Hypothalamus (tissue), 51 donors: ENCODE data around the gene CCP110.

Experiments
- DNase-seq, 51 donors: peaks; one replicate each; lab custom pipeline; 2025; lab: John Stamatoyannopoulos, UW

Gene CCP110

DNA sequence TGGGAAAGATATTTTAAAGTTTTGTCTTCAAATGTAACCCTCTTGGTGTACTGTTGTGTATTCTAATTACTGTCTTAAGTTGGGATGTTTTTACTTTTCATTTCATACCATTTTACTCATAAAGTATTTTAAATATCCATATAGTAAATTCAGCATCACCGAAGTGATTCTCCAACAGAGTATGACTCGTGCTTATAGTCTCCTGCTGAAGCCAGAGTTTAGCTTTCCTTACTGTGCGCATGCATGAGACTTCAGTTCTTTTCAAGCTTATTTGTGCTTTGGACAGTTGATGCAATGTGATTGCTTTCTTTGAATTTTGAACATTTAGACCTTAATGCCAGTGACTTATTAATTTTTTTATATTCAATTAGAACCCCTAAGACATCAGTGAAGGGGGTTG, 24.4 kb downstream of the CCP110 start:
- no peak for DNase-seq

DNA sequence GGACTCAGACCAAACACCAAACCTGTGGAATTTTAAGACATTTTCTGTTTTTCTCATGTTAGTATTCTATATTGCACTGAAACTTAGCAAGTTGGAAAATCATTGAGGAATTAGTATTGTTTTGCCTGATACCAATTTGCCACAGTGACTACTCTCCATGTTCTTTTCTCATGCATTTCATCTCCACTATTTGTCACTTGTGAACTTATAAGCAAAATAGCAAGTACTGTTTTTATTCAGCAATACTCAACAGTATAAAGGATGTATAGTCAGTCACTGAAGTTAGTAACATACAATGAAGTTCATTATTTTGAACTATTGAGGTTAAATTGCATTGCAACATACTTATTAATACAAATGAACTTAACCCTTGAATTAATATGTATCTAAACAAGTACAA, 25.9 kb downstream of the CCP110 start:
- DNase-seq = no peak

DNA sequence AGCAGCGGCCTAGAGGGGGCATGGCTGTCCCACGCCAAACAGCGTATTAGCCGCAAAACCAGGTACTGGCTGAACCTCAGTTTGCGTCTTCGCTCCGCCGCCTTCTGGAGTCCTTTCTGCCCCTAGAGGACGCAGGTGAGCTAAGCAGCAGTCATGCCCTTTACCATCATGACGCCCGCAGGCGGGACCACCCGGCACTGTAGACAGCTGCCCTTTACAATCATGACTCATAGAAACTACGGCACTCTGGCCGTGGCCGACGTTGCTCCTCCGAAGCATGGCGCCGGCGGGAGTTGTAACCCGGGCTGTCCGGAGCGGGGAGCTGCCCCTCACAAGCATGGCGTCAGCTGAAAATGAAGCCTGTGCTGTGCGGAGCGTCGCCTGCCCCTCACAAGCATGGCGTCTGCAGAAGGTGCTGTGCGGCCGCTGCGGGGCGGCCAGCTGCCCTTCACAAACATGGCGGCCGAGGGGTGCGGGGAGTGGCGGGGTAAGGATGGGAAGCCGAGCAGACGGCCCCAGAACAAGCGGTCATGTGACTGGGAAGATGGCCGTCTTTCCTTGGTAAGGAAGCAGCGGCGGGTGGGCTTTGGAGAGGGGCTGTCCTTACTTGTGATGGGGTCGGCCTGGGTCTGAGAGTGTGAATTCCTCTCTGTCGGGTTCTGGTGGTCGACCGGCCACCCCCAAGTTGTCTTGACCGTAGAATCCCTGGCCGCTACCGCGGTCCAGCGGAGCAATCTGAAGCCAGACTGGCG, 31.6 kb downstream of the CCP110 start, which contains the start of gene VPS35L:
TSS of gene VPS35L (plus strand) at position 518 of the 752 bp plus-strand sequence. CDS start at position 545, 27 bp downstream.
- DNase-seq = peak; percentile 75 to 100 (median 95)

DNA sequence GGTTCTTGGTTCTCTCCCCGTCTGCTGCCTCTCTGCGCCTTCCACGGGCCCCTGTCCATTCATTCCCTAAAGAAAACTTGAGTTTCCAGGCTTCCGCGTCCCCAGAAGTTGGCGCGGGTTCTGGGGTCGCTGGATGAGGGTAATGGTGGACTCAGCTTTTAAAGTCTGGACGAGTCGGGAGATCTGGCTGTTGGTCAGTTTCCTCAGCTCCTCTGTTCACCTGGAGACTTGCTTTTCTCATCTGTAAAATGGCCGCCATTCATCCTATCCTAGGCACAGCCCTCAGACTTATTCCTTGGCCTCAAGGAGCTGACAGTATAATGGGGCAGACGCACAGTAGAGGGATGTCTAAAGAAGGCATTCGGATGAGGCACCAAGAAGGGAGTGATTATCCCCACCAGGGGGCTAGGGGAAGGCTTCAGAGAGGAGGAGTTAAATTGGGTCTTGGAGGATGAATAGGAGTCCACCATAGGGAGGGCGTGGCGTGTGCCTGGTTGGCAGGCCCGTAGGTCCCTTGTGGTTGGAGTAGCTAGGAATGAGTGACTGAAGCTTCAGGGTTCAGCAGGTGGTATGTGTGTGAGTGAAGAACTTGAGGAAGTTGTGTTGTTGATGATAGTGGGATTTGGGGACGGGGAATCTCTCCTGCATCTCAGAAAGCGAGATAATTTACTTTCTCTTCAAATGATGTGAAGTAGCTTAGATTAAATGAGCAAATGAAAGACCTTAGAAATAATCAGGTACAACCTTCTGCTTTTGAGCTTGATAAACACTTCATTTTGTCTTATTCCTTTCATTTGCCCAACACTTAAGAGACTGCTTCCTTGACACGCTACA, 32.4 kb downstream of the CCP110 start:
- peak in 3 of 51 donors; percentile 55 to 69 (median 62) for DNase-seq

DNA sequence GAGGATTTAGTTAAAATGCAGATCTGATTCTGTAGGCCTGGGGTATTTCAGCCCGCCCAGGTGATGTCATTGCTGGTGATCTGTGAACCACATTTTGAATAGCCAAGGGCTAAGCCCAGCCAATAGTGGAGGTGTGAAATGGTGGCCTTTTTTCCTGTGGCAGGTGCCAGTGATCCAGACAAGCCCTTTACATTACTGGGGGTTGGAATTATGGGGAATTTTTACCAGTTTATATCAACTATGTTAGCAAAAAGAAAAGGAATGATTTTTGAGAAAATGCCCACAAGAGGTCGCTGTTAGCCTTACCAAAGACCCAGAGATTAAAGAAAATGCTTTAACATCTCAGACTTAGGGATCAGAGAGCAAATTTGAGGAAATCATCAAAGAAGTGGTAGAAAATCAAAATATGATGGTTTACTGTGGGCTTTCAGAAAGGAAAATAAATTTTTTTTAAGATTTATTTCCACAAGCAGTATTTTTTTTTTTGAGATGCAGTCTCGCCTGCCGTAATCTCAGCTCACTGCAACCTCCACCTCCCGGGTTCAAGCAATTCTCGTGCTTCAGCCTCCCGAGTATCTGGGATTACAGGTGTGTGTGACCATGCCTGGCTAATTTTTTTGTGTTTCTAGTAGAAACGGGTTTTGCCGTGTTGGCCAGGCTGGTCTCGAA, 35.6 kb downstream of the CCP110 start:
- DNase-seq = peak in 3 of 51 donors; percentile 25 to 68 (median 30)

DNA sequence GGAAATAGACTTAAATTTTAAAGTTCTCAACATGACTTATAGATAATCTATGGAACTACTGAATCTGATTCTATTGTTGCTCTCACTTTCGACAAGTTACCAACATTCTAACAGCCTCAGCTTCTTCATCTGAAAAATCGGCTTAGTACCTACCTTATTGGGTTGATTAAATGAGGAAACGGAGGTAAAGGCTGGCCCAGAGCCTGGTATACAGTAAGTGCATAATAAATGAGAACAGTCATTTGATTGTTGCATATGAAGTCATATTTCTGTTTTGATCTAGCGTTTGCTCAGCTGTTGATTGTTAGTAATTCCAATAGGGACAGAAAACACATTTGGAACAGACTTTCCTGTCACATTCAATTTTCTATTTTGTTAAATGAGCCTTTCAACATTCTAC, 36.3 kb downstream of the CCP110 start:
- no peak for DNase-seq

DNA sequence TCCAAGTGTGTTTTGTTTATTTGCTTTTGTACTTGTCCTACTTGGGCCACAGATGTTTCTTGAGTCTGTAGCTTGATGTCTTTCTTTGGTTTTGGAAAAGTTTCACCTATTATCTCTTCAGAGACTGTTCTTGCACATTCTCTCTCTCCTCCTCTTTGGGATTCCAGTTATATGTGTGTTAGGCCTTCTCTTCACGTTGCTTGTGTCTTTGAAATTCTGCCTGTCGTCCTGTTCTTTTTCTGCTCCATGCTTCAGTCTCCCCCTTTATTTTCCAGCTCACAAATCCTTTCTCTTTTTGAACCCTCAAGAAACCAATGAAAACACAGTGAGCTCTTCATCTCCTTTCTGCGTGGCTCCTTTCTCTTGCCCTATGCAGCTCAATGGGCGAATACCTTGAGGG, 39.6 kb downstream of the CCP110 start:
- DNase-seq = no peak

DNA sequence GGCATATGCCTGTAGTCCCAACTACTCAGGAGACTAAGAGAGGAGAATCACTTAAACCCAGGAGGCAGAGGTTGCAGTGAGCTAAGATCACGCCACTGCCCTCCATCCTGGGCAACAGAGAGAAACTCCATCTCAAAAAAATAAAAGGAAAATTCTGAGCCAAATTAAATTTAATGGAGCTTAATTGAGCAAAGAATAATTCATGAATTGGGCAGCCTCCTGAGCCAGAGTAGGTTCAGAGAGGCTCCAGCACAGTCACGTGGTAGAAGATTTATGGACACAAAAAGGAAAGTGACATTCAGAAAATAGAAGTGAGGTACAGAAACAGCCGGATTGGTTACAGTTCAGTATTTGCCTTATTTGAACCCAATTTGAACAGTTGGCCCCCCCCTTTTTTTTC, 42.6 kb downstream of the CCP110 start:
- DNase-seq = no peak

DNA sequence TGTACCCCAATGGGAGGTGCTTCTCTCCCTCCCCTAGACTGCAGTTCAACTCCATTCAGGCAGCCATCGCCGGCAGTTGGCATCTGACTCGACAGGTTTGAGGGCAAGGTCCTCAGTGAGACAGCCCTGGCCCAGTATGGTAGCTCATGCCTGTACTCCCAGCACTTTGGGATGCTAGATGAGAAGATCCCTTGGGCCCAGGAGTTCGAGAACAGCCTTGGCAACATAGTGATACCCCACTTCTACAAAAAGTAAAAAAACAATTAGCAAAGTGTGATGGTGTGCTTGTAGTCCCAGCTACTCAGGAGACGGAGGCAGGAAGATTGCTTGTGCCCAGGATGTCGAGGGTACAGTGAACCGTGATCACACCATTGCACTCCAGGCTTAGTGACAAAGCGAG, 43.8 kb downstream of the CCP110 start:
- no peak for DNase-seq

DNA sequence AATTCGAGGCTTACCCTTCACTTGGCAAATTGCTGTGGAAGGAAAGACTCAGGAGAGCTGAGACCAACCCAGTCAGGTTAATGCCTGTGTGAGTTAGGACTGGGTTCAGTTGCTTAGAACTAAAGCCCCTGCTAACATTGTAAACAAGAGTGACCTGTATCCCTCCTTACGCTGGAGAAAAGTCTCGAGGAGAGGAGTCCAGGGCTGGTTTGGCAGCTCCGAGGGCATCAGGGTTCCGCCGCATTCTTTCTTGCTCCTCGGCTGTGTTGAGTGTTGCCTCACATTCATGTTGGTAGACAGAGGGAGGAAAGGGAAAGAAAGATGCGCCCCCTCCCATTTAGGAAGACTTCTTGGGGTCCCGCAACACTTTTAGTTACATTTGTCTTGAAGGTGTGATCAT, 50.3 kb downstream of the CCP110 start:
- DNase-seq = no peak

DNA sequence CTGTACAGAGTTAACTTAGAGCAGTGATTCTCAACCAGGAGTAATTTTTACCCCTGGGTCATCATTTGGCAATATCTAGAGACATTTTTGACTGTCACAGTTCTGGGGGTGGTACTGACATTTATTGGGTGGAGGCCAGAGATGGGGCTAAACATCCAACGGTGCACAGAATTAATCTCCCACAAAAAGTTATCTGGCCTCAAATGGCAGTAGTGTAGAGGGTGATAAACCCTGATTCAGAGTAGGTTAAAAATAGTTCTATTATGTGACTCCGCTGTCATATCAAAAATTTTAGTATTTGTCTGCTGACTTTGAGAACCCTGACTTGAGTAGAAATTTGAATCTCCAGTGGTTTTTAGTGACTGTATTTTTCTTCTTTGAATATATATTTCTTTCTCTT, 50.9 kb downstream of the CCP110 start:
- DNase-seq = no peak

DNA sequence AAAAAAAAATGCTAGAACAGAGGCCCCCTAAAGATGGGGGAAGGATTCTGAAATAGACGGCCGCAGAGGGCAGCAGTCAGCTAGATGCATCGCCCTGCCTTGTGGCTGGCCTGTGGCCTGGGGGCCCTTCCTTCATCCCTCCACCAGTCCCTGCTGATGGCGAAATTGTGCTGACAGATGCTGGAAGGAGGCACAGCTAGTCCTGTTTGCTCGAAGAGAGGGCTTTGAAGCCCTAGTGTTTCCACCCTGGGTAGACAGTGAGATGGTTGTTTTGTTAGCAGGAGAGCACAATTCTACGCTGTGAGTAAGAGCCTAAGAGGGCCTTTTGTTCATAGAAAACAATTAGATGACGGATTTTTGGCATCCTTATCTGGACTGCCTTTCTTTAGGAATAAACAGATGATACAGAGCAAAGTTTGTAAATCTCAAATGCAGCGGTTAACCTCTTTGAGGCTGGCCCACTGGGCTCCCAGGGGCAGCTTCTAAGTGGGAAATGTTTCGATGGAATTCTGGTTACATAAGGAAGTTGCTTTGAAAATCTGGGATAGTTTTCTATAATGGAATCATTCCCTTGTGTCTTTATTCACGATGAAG, 54.7 kb downstream of the CCP110 start:
- peak in 47 of 51 donors; percentile 14 to 95 (median 77) for DNase-seq

DNA sequence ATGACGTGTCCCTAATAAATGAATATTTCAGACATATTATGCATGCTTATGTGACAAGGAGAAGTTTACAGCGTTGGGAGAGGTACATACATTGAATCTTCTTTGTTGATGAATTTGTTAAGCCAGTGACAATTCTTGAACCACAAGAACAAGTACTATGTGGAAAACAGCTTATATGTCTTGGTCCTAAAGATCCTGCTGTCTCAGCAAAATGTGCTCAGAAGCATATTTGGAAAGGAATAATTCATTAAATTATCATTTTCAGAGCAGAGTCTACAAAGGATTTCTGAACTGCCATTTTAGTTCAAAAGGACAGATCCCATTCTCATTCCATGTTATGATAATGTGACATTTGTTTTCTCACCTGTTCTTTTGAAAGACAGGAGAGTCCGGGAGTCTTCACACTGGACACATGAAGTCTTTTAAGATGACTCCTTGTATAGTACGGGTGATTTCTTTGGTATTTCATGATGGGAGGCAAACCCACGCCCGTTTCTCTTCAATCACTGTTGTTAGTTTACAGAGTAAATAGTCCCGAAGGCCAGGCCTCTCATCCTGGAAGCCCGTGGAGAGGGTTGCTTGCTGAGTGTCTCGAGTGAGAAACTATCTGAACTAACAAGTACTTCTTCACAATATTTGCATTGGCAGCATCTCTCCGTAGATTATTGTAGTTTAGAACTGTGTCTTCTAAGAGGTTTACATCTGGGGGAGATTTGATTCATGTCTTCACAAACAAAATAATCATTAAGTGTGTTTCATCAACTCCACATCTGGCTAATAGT, 58.5 kb downstream of the CCP110 start:
- no peak for DNase-seq

DNA sequence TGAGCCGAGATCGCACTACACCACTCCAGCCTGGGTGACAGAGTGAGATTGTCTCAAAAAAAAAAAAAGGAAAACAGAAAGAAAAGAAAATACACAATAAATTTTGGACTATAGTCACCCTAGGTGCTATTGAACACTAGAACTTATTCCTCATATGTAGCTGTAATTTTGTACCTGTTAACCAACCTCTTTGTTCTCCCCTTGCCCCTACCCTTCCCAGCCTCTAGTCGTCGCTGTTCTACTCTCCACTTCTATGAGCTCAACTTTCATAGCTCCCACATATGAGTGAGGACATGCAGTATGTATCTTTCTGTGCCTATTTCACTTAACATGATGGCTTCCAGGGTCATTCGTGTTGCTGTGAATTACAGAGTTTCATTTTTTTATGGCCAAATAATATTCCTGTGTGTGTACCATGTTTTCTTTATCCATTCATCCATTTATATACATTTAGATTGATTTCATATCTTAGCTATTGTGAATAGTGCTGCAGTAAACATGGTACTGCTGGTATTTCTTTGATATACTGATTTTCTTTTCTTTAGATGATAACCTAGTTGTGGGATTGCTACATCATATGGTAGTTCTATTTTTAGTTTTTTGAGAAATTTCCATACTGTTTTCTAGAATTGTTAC, 60.0 kb downstream of the CCP110 start:
- DNase-seq = peak in 5 of 51 donors; percentile 7 to 24 (median 9)

DNA sequence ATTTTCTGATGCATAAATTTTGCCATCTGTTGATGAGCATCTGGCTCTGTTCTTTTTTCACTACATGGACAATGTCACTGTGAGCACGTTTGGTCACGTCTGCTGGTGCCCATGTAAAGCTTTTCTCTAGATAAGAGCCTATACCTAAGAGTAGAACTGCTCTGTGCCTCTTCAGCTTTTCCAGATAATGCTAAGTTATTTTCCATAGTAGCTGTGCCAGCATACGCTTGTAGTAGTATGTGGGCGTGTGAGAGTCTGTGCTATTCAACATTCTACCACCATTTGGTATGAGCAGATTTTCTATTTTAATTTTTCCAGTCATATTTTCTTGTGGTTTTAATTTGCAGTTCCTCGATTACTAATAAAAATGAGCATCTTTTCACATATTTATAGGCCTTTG, 64.9 kb downstream of the CCP110 start:
- peak in 1 of 51 donors; percentile 23 for DNase-seq

DNA sequence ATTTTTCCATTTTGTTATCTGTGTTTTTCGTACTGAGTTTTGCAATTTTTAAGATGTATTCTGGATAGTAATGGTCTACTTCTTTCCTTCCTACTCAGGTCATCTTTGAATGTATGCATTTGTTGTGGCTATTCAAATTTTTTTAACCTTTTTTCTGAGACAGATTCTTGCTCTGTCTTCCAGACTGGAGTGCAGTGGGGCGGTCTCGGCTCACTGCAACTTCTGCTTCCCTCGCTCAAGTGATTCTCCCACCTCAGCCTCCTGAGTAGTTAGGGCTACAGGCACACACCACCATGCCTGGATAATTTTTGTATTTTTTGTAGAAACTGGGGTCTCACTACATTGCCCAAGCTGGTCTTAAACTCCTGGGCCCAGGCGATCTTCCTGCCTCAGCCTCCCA, 65.4 kb downstream of the CCP110 start:
- no peak for DNase-seq

DNA sequence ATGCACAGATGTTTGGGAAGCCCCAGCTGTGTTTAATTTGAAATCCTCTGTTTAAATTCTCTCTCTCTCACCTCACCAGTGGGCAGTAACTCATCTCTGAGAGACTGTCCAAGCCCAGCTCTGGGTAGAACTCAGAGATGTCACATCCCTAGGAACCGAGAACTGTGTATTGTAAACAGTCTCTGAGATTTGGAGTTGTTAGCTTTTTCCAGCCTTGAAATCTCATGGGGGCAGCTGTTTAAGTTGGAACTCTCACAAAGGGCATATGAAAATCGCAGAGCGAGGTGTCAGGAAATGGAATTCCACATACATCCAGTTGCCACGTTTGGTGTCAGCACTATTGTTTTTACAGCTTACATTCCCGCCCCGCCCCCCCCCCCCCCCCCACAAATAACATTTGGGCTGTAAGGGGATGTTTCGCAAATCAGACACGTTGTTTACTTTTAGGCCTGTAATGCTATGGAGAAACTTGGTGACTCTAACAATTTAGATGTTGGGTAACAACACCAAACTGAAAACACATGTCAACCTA, 66.1 kb downstream of the CCP110 start:
- DNase-seq = no peak

DNA sequence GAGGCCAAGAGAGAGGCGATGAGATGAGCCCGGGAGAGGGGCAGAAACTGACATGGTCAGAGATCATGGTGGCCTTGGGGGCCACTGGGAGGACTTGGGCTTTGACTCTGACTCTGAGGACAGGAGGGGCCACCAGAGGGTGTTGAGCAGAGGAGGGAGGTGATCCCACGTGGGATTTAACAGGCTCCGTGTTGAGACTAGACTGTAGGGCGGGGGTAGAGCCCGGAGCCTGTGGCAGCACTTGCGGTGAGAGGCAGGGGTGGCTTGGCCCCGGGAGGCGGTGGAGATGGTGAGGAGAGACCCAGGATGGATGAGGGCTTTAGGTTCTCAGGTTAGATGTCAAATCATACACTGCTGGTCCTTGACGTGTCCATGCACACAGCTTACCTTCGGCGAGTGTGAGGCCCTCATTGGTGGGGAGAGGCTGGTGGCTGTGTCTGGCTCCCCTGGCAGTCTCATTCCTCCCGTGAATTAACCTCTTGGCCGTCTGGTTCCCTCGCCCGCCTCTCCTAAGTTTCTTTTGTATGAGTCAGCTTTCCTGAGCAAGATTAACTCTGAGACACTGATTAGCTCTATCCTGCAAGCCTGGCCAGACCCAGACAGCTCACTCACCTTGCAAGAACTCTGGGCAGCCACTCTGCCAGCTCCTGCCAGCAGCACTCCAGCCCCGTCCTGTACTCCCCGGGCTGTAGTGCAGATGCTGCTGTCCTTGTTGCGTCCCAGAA, 71.5 kb downstream of the CCP110 start:
- no peak for DNase-seq
